NCI-H2171 treated with DMSO at 0.1 percent for 48 hours (cell line): ENCODE measurements around the gene SULT1A3.
"Not testable (repeated sequence)": the region's sequence is repeated elsewhere in the genome, so short reads cannot be mapped to it uniquely, and the experiment has no call there.

Experiments
- DNase-seq: peaks from one replicate; lab custom pipeline; 2025; lab: John Stamatoyannopoulos, UW

SULT1A3 gene

DNA sequence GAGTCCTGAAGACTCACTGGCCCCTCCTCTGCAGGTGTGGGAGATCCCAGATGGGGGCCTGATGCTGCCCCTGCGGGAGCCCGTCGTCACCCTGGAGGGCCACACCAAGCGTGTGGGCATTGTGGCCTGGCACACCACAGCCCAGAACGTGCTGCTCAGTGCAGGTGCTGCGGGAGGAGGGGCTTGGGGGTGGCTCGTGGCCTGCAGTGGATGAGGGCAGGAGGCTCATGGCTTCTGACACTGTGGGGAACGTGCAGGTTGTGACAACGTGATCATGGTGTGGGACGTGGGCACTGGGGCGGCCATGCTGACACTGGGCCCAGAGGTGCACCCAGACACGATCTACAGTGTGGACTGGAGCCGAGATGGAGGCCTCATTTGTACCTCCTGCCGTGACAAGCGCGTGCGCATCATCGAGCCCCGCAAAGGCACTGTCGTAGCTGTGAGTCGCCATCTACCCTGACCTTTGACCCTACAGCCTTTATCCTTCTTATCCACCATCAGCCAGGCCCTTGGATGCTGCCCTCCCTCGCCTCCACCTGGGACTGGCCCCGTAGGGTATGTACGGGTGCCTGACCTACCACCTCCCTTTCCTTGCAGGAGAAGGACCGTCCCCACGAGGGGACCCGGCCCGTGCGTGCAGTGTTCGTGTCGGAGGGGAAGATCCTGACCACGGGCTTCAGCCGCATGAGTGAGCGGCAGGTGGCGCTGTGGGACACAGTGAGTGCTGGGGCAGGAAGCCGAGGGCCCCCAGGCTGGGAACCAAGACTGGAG, 12.1 kb upstream of the SULT1A3 start:
- DNase-seq, result no peak

- DNase-seq, result no peak
Observed at GRCh38 chr16:30187556-30187865, 11.5 kb upstream of the SULT1A3 start.

GRCh38 chr16:30187971-30188561, 11.0 kb upstream of the SULT1A3 start:
- no peak for DNase-seq

DNA sequence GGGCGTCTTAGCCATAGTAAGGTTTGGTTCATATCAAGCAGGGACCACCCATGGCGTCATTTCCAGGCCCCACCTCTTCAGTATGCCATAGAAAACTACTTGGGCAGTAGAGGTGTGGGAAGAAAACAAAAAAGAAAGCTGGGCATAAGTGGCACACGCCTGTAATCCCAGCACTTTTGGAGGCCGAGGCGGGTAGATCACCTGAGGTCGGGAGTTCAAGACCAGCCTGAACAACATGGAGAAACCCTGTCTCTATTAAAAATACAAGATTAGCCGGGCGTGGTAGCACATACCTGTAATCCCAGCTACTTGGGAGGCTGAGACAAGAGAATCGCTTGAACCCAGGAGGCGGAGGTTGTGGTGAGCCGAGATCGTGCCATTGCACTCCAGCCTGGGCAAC, 7.9 kb upstream of the SULT1A3 start:
- not testable (repeated sequence) for DNase-seq

DNA sequence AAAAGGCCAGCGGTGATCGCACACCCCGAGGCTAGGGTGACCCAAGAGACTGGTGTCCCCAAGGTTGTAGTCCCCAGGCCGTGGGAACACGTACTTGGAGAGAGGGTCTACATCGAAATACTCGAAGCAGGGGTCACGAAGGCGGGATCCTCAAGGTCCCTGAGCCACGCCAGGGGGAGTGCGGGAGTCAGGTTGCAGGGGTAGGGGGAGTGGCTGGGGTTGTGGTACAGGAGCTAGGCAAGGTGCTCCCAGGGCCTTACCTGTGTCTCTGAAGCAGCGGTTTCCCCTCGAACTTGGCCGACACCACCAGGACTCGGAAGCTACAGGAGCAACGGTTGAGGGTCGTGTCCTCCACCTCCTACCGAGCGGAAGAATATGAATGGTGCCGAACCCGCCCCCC, 6.0 kb upstream of the SULT1A3 start:
- DNase-seq, result not testable (repeated sequence)

DNA sequence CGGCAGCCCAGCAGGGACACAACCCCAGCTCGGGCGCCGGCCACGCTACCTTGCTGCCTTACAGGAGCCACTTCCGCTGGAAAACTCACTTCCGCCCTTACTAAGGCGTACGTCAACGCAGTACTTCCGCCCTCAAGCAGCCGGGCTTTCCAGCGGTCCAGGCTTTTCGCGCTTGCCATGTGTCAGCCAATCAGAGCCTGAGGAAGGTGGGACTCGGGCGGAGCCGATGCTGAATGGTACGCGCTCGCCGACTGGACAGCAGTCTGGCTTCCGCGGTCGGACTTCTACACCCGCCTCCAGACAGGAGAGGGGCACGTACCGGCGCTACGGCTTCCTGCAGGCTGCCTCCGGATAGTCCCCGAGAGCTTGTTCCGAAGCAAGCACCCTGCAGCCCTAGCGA, 5.4 kb upstream of the SULT1A3 start, which contains the start of the genes BOLA2B and SLX1A:
Gene BOLA2B, minus strand, starts transcription at position 52 of the 400 bp plus-strand sequence. CDS start 71 bp downstream, outside the sequence.
Gene SLX1A, plus strand, starts transcription at position 261 of the 400 bp plus-strand sequence. CDS start 210 bp downstream, outside the sequence.
- DNase-seq, result not testable (repeated sequence)

DNA sequence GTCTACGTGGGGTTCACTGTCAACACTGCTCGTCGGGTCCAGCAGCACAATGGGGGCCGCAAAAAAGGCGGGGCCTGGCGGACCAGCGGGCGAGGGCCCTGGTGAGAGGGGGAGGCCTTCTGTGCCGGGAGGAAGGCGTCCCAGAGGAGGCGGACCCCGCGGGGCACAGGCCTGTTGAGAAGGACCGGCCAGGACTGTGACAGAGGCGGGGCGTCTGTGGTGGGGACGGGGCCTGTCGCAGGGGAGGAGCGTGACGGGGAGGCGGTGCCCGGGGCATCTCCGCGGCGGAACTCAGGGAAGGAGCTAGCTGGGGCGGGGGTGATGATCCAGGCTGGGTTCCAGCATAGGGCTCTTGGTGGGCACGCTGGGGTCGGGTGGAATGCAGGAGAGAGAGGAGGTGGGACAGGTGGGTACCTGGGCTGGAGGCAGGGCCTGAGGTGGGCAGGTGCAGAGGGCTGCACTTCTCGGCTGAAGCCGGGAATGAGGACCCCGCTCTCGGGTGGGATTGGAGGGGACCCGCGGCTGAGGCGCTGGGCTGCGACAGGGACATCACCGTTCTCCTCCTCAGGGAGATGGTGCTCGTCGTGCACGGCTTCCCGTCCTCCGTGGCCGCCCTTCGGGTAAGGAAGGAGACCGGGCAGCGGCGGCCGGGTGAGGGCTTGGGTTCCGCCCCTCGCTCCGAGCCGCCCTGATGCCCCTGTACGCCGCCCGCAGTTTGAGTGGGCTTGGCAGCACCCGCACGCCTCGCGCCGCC, 4.7 kb upstream of the SULT1A3 start:
- DNase-seq, result not testable (repeated sequence)

DNA sequence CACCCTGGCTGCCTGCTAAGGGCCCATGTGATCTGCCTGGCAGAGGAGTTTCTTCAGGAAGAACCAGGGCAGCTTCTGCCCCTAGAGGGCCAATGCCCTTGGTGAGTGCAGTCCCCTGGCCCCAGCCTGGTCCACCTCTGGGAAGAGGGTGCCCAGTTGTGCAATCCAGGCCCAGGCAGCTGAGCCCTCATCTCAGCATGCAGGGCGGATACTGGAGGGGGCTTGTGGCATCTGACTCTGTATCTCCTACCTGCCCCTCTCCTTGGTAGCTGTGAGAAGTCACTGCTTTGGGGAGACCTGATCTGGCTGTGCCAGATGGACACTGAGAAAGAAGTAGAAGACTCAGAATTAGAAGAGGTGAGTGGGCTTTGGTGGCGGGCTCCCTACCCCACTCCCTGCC, 2.1 kb upstream of the SULT1A3 start:
- DNase-seq, result not testable (repeated sequence)

- DNase-seq, result not testable (repeated sequence)
Observed at GRCh38 chr16:30199608-30200343, 721 bp downstream of the SULT1A3 start.

DNA sequence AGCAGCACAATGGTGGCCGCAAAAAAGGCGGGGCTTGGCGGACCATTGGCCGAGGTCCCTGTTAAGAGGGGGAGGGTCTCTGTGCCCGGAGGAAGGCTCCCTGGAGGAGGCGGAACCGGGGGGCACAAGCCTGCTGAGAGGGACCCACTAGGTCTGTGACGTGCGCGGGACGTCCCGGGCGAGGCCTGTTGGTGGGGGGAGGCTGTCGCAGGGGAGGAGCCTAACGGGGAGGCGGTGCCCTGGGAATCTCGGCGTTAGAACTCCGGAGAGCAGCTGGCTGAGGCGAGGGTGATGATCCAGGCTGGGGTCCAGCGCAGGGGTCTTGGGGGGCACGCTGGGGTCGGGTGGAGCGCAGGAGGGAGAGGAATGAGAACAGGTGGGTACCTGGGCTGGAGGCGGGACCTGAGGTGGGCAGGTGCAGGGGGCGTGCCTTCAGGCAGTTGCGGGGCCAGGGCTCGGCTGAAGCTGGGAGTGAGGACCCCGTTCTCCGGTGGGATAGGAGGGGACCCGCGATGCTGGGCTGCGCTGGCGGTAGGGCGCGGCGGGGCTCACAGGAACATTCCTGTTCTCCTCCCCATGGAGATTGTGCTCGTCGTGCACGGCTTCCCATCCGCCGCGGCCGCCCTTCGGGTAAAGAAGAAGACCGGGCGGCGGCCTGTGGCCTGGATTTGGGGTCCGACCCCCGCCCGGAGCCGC, 6.6 kb downstream of the SULT1A3 start:
- DNase-seq, result not testable (repeated sequence)

GRCh38 chr16:30206252-30206651, 7.2 kb downstream of the SULT1A3 start:
- DNase-seq, result not testable (repeated sequence)

- DNase-seq, result not testable (repeated sequence)
Observed at GRCh38 chr16:30207063-30207704, 8.1 kb downstream of the SULT1A3 start.

DNA sequence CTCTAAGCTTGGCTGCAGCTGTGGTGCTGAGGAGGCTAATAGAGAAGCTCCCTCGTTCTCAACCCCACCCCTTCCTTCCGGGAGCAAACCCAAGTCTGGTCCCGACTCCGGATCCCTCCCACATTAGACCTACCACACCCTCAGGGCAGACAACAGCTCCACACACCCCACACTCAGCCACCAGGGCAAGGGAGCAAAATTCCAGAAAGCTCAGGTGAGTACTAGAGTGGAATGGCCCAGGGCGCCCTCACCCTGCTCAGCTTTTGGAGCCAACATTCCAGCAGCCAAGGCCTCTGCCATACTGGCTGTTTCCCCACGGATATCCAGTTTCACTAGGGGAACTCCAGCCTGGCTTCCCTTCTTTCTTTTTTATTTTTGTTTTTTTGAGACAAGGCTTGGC, 10.0 kb downstream of the SULT1A3 start:
- DNase-seq, result not testable (repeated sequence)

- not testable (repeated sequence) for DNase-seq
Observed at GRCh38 chr16:30211414-30211813, 12.4 kb downstream of the SULT1A3 start.

- not testable (repeated sequence) for DNase-seq
Observed at GRCh38 chr16:30217082-30217481, 18.0 kb downstream of the SULT1A3 start.

GRCh38 chr16:30248379-30248778, 49.3 kb downstream of the SULT1A3 start, which contains the start of gene NPIPB13:
Gene NPIPB13, minus strand, starts transcription at chr16:30248479. Its CDS starts 2,906 bp downstream, at chr16:30245573.
- not testable (repeated sequence) for DNase-seq
